LNCAP (cell line): ENCODE data around the gene HSD17B12.

Experiments
- TF ChIP-seq, protein P1 (sequence below): fragments of 450-650 bp; IDR thresholded peaks from 2 replicates; pipeline ENCODE4 v1.5.1; 2017; ENCODE audit warnings: mild to moderate bottlenecking

Gene HSD17B12

DNA sequence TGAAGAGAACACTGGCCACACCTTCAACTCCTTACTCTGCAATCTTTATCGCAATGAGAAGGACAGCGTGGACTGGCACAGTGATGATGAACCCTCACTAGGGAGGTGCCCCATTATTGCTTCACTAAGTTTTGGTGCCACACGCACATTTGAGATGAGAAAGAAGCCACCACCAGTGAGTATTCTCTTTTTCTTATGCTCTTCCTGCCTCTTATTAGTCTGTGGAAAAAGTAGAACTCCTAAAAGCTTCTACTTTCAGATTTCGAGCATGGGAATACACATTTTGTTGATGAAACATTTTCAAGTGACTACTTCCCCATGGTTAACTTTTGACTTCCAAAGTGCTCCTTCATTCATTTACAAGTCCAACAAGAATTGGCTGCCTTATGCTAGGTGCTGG, 221.0 kb downstream of the HSD17B12 start:
- TF ChIP-seq, protein P1, sequence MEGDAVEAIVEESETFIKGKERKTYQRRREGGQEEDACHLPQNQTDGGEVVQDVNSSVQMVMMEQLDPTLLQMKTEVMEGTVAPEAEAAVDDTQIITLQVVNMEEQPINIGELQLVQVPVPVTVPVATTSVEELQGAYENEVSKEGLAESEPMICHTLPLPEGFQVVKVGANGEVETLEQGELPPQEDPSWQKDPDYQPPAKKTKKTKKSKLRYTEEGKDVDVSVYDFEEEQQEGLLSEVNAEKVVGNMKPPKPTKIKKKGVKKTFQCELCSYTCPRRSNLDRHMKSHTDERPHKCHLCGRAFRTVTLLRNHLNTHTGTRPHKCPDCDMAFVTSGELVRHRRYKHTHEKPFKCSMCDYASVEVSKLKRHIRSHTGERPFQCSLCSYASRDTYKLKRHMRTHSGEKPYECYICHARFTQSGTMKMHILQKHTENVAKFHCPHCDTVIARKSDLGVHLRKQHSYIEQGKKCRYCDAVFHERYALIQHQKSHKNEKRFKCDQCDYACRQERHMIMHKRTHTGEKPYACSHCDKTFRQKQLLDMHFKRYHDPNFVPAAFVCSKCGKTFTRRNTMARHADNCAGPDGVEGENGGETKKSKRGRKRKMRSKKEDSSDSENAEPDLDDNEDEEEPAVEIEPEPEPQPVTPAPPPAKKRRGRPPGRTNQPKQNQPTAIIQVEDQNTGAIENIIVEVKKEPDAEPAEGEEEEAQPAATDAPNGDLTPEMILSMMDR = no peak

DNA sequence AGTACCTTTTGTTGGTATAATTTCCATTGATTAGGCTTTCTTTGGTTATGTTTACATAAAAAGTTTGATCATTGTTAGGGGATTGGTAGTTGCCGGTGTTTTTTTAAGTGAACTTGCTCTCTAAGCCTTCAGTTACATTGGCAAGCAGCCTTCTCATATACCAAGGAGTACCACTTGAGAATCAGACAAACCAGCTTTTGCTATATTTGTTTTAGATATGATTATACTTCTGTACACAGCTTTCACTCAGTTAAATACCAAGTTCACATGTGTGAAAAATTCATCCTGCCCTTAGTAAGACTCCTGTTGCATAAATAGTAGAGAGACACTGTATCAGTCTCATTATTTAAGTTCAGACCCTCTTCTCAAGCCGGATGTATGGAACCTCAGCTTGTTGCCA, 222.5 kb downstream of the HSD17B12 start:
- TF ChIP-seq, protein P1 = no peak

DNA sequence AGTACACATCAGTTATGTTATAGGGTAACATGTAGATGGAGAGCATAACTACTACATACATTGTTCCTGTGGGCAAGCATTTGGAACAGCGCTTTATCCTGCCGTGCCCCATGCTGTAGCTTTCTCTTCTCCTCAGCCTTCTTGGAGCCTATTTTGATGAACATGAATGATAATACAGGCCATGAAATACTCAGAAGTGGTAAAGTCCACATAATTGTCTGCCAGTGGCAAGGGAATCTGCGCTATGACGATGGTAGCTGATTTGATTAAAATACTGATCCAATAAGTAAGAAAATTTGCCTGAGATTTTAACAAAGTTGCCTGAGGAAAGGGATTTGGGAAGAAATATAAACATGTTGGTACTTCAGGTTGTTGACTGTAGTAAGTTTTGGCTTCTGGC, 223.4 kb downstream of the HSD17B12 start:
- TF ChIP-seq, protein P1 = no peak

DNA sequence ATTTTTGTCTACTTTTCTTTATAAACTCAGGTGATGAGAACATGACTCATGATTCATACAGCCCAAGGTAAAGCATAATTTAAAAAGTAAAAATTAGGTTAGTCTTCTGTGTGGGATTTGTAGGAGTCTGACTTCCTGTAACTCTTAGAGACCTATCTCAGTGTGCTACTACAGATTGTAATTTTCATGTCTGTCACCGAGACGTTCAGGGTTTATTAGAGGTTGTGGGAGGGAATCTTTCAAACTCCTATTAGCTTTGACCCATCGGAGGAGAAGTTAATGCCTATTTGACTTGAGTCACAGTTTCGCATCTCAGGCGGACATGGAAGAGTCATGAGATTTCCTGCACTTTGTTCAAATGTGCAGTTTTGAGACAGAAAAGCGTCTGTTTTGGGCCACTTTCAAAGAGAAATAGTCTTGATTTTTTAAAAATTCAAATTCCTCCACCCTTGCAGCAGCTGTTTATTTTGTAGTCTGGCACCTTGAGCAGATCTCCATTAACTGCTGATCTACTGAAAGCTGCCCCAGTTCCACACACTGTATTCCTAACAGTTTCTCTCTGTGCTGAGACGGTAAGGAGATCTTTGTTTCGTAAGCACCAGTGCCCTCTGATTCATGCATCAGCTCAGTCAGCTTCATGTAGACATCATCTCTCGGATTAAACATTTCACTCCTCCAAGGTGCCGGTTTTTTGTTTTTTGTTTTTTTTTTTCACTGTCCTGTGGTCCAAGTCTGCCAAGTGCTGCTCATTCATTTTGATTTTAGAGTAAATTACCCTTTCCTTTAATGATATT, 224.4 kb downstream of the HSD17B12 start:
- TF ChIP-seq, protein P1 = no peak

DNA sequence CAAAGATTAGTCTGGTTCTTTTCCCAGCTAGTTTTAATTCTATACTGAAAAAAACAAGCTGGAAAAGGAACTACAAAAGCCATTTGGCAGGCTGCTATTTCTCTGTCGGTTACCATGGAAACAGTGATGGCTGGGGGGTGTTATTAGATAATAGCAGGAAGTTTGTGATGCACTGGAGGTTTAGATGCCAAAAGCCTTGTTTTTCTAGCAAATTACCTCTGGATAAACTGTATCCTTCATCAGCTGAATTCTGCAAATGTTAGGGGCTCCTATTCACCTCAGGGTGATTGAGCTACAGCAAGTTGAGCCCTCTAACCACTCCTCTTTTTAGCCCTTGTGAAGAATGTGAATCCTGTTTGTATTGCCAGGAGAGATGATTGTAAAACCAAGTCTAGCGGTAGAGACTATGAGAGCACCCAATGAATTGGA, 225.3 kb downstream of the HSD17B12 start:
- TF ChIP-seq, protein P1 = no peak
